OCI-LY7 (cell line): Measurements from ENCODE around the gene MYCBPAP. TPM values are rescaled to one million over a fixed set of nuclear protein-coding genes. Genes with fewer than 3 reads are reported as not detected.

Experiments
- BruUV-seq: library from RNA; stranded (reverse); fragments of 400-500 nt; replicated peaks from 2 replicates; lab custom pipeline; 2021; lab: Mats Ljungman, UMichigan
- CTCF ChIA-PET: fragments of 300-600 bp; sonication (Branson Sonifier 250); formaldehyde crosslinking; loops from one replicate; lab custom pipeline; 2022; ENCODE audit warnings: antibody characterized with exemption; ENCODE audit not compliant: unreplicated experiment; lab: Charles Lee
- POLR2A ChIA-PET: fragments of 300-600 bp; sonication (Branson Sonifier 250); formaldehyde crosslinking; loops from one replicate; lab custom pipeline; 2022; ENCODE audit warnings: antibody characterized with exemption; lab: Charles Lee
- DNase-seq: peaks from one replicate; pipeline ENCODE4 v3.0.0-alpha.2; 2015; ENCODE audit warnings: low spot score
- H2AFZ ChIP-seq: fragments of 200-600 bp; sonication (generic), shearing (Covaris generic); 2 replicates; pipeline ENCODE4 v1.6.1; 2014; ENCODE audit warnings: mild to moderate bottlenecking, antibody characterized with exemption, low read length, moderate library complexity
- H3K27ac ChIP-seq: fragments of 200-600 bp; sonication (generic); 2 replicates; pipeline ENCODE4 v1.5.1; 2014; ENCODE audit warnings: mixed run types, low read depth, mild to moderate bottlenecking, moderate library complexity, low read length, inconsistent platforms; ENCODE audit not compliant: poor library complexity, severe bottlenecking
- H3K36me3 ChIP-seq: fragments of 200-600 bp; sonication (generic); 2 replicates; pipeline ENCODE4 v1.6.1; 2014; ENCODE audit warnings: mild to moderate bottlenecking, antibody characterized with exemption, low read length, moderate library complexity, mixed read lengths; ENCODE audit not compliant: insufficient read depth
- H3K4me1 ChIP-seq: fragments of 200-600 bp; sonication (generic); 2 replicates; pipeline ENCODE4 v1.5.1; 2014; ENCODE audit warnings: mild to moderate bottlenecking, low read length; ENCODE audit not compliant: insufficient read depth, poor library complexity, severe bottlenecking
- H3K4me2 ChIP-seq: fragments of 200-600 bp; sonication (generic); 2 replicates; pipeline ENCODE4 v1.6.1; 2014; ENCODE audit warnings: mild to moderate bottlenecking, low read length
- H3K4me3 ChIP-seq: fragments of 200-600 bp; sonication (generic); 2 replicates; pipeline ENCODE4 v1.5.1; 2014; ENCODE audit warnings: mild to moderate bottlenecking, low read depth, low read length; ENCODE audit not compliant: poor library complexity, severe bottlenecking
- H3K79me2 ChIP-seq: fragments of 200-600 bp; sonication (generic); 2 replicates; pipeline ENCODE4 v1.6.1; 2016; ENCODE audit warnings: low read depth, mild to moderate bottlenecking, low read length, moderate library complexity, mixed read lengths; ENCODE audit not compliant: insufficient read depth
- H3K9me2 ChIP-seq: fragments of 200-600 bp; sonication (generic); 2 replicates; pipeline ENCODE4 v1.6.1; 2016; ENCODE audit warnings: mild to moderate bottlenecking, low read length, mixed read lengths; ENCODE audit not compliant: insufficient read depth
- H3K9me3 ChIP-seq: fragments of 200-600 bp; sonication (generic); 2 replicates; pipeline ENCODE4 v1.6.1; 2014; ENCODE audit warnings: mild to moderate bottlenecking, mixed run types, low read length, mixed read lengths
- H4K20me1 ChIP-seq: fragments of 200-600 bp; sonication (generic); 2 replicates; pipeline ENCODE4 v1.6.1; 2014; ENCODE audit warnings: mild to moderate bottlenecking, antibody characterized with exemption, low read length, moderate library complexity, mixed read lengths; ENCODE audit not compliant: insufficient read depth
- EZH2phosphoT487 ChIP-seq: fragments of 200-600 bp; sonication (generic); IDR thresholded peaks from 2 replicates; pipeline ENCODE4 v1.6.1; 2018; ENCODE audit warnings: low read depth, borderline replicate concordance, mild to moderate bottlenecking, mixed run types, antibody characterized with exemption, low read length, moderate library complexity, mixed read lengths
- intact Hi-C: fragments of 100-400 bp; cut with micrococcal nuclease; formaldehyde crosslinking; loops from one replicate; pipeline ENCODE4 v1.10.0; 2022; ENCODE audit not compliant: unreplicated experiment
- total RNA-seq, 2 experiments: library from RNA; depleted of rRNA in 1 of 2; stranded (reverse); fragments of >200 nt in 1 of 2; shearing (Covaris generic) in 1 of 2; gene quantifications; 2 replicates each; pipeline ENCODE4 v1.2.3, GENCODE V29; 2014 to 2022
- TF ChIP-seq, protein P1 (sequence below): fragments of 200-600 bp; sonication (generic); conservative IDR thresholded peaks from 2 replicates; pipeline ENCODE4 v1.5.1; 2014; ENCODE audit warnings: mild to moderate bottlenecking, antibody characterized with exemption, low read length, moderate library complexity, mixed read lengths

MYCBPAP gene
- total RNA-seq, 2 experiments from 2014 or later, result 5.0 to 6.8 TPM

DNA sequence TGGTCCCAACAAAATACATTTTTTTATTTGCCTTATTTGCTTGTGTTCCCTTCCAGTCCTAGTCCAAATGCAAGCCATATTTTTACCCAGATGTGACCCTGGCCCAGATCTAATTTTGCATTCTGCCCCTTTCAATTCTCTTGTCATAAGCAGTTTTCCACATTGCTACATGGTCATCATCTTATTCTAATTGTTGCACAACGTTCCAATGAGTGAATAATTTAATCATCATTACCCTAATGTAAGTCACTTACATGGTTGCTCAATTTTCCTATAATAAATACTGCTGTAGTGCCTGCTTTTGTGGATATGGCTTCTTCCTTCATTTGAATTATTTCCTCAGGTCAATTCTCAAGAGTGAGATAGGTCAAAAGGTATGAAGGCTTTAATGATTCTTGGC is 16.7 kb upstream of the MYCBPAP start:
- Histone ChIP-seq H3K9me2 (no peaks in the 10 kb centered on the region), H3K4me1 (no peaks in the 10 kb centered on the region), H2AFZ (no peak overlapping the region), H3K9me3 (no peaks in the 10 kb centered on the region), H3K4me3 (no peak overlapping the region), H3K27ac (no peak overlapping the region), H4K20me1 (no peaks in the 10 kb centered on the region), H3K79me2 (no peaks in the 10 kb centered on the region), H3K4me2 (no peak overlapping the region), H3K36me3 (no peaks in the 10 kb centered on the region)
- intact Hi-C loops, result no loop called here
- CTCF ChIA-PET, result no interaction called here
- POLR2A ChIA-PET, result no interaction called here
- DNase-seq, result no peak
- no peak for TF ChIP-seq EZH2phosphoT487
- TF ChIP-seq, protein P1, sequence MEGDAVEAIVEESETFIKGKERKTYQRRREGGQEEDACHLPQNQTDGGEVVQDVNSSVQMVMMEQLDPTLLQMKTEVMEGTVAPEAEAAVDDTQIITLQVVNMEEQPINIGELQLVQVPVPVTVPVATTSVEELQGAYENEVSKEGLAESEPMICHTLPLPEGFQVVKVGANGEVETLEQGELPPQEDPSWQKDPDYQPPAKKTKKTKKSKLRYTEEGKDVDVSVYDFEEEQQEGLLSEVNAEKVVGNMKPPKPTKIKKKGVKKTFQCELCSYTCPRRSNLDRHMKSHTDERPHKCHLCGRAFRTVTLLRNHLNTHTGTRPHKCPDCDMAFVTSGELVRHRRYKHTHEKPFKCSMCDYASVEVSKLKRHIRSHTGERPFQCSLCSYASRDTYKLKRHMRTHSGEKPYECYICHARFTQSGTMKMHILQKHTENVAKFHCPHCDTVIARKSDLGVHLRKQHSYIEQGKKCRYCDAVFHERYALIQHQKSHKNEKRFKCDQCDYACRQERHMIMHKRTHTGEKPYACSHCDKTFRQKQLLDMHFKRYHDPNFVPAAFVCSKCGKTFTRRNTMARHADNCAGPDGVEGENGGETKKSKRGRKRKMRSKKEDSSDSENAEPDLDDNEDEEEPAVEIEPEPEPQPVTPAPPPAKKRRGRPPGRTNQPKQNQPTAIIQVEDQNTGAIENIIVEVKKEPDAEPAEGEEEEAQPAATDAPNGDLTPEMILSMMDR, result no peak
- BruUV-seq, result no TSS peak

DNA sequence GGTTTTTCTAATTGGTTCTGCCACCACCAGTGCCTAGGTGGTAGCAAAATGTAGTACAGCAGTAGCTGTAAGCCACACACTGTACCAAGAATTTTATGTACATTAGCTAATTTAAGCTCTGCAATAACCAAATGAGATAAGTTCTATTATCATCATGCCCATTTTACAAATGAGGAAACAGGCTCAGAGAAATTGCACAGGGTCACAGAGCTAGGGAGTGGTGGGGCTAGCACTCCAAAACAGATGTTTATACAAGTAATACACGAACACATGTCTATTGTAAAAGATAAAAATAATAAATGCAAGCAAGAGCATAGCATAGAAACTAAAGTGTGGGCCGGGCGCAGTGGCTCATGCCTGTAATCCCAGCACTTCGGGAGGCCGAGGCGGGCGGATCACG is 16.0 kb upstream of the MYCBPAP start:
- Histone ChIP-seq H3K4me1 (no peaks in the 10 kb centered on the region), H3K9me2 (no peaks in the 10 kb centered on the region), H4K20me1 (no peaks in the 10 kb centered on the region), H3K9me3 (no peaks in the 10 kb centered on the region), H3K27ac (no peak overlapping the region), H3K4me2 (no peak overlapping the region), H2AFZ (no peak overlapping the region), H3K4me3 (no peak overlapping the region), H3K36me3 (no peaks in the 10 kb centered on the region), H3K79me2 (no peaks in the 10 kb centered on the region)
- POLR2A ChIA-PET, result interaction anchor here (0.9 kb wide), 1 partner anchor 8 kb away, joined by 3 read pairs; no protein-coding TSS in a partner anchor
- BruUV-seq, result no TSS peak
- TF ChIP-seq, protein P1, result no peak
- CTCF ChIA-PET, result no interaction called here
- intact Hi-C loops, result no loop called here
- no peak for DNase-seq

DNA sequence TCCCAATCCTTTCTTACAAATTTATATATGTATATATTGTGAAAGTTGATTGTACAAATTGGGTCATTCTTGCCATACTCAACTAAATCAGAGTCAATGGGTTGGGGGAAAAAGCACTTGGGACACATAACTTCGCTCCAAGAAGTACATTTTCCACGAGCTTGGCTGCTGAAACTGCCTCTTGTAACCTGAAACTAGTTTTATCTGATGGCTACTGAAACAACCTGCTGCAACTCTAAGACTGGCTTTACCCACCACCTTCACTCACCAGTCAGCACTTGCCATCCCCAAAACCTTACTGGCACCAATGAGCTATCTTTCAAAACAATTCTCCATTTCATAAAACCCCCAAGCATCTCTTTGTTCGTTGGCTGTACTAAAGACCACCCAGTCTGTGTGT is 14.5 kb upstream of the MYCBPAP start:
- H3K9me3 ChIP-seq, result no peaks in the 10 kb centered on the region
- DNase-seq, result no peak
- H3K27ac ChIP-seq, result no peak overlapping the region
- H3K4me3 ChIP-seq, result no peak overlapping the region
- H4K20me1 ChIP-seq, result no peaks in the 10 kb centered on the region
- no TSS peak for BruUV-seq
- intact Hi-C loops, result no loop called here
- ChIA-PET POLR2A (interaction anchor here (0.7 to 1.4 kb wide), 3 partner anchors 11 to 121 kb away, joined by 3 read pairs; partner anchors contain the start of genes EME1 and MRPL27), CTCF (no interaction called here)
- H3K4me1 ChIP-seq, result no peaks in the 10 kb centered on the region
- H3K4me2 ChIP-seq, result no peak overlapping the region
- H3K9me2 ChIP-seq, result no peaks in the 10 kb centered on the region
- TF ChIP-seq EZH2phosphoT487, result no peak
- TF ChIP-seq, protein P1, result no peak
- H3K79me2 ChIP-seq, result no peaks in the 10 kb centered on the region
- no peak overlapping the region for H2AFZ ChIP-seq
- H3K36me3 ChIP-seq, result no peaks in the 10 kb centered on the region
